ENCODE results near the gene FGR.

- TF ChIP-seq, protein P1, sequence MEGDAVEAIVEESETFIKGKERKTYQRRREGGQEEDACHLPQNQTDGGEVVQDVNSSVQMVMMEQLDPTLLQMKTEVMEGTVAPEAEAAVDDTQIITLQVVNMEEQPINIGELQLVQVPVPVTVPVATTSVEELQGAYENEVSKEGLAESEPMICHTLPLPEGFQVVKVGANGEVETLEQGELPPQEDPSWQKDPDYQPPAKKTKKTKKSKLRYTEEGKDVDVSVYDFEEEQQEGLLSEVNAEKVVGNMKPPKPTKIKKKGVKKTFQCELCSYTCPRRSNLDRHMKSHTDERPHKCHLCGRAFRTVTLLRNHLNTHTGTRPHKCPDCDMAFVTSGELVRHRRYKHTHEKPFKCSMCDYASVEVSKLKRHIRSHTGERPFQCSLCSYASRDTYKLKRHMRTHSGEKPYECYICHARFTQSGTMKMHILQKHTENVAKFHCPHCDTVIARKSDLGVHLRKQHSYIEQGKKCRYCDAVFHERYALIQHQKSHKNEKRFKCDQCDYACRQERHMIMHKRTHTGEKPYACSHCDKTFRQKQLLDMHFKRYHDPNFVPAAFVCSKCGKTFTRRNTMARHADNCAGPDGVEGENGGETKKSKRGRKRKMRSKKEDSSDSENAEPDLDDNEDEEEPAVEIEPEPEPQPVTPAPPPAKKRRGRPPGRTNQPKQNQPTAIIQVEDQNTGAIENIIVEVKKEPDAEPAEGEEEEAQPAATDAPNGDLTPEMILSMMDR (conservative IDR thresholded peaks at IDR 0.05), result no peak
- TF ChIP-seq EZH2 (IDR thresholded peaks at IDR 0.05; ENCODE audit: low read depth), result no peak
Measured at GRCh38 chr1:27607239-27607804, 27.7 kb downstream of the FGR start.

All from PC-9 (cell line).